Immature natural killer cell (primary cell): Measurements from ENCODE around the gene ST3GAL4. TPM values are rescaled to one million over a fixed set of nuclear protein-coding genes. Genes with fewer than 3 reads are reported as not detected.
A peak's percentile ranks its signal among the peaks of the same experiment; 100 is the strongest.
"Not testable (repeated sequence)": the region's sequence is repeated elsewhere in the genome, so short reads cannot be mapped to it uniquely, and the experiment has no call there.

Experiments
- DNase-seq, 3 donors: peaks; one replicate each; pipeline ENCODE4 v3.0.0; 2022; ENCODE audit warnings: mixed read lengths in 1 of 3
- H3K27ac Mint-ChIP-seq, 6 donors: one replicate each; pipeline ENCODE4 v1.8.0; 2020; ENCODE audit warnings: mixed read lengths in 6 of 6, mild to moderate bottlenecking in 5 of 6, inconsistent platforms in 4 of 6, moderate library complexity in 3 of 6
- H3K27me3 Mint-ChIP-seq, 3 donors: one replicate each; pipeline ENCODE4 v1.8.0; 2020 to 2021; ENCODE audit warnings: low read depth in 3 of 3, mild to moderate bottlenecking in 3 of 3, mixed read lengths in 3 of 3, moderate library complexity in 3 of 3, inconsistent platforms in 1 of 3
- H3K36me3 Mint-ChIP-seq, 3 donors: one replicate each; pipeline ENCODE4 v1.8.0; 2020; ENCODE audit warnings: mixed read lengths in 3 of 3, inconsistent platforms in 2 of 3, mild to moderate bottlenecking in 2 of 3
- H3K4me1 Mint-ChIP-seq, 2 donors: one replicate each; pipeline ENCODE4 v1.8.0; 2020; ENCODE audit warnings: inconsistent platforms in 2 of 2, mild to moderate bottlenecking in 2 of 2, mixed read lengths in 2 of 2, moderate library complexity in 1 of 2
- H3K4me3 Mint-ChIP-seq, 5 donors: one replicate each; pipeline ENCODE4 v1.8.0; 2020; ENCODE audit warnings: mild to moderate bottlenecking in 5 of 5, mixed read lengths in 5 of 5, inconsistent platforms in 3 of 5, moderate library complexity in 3 of 5
- H3K9me3 Mint-ChIP-seq, 6 donors: one replicate each; pipeline ENCODE4 v1.8.0; 2020; ENCODE audit warnings: mild to moderate bottlenecking in 6 of 6, mixed read lengths in 6 of 6, inconsistent platforms in 4 of 6, moderate library complexity in 3 of 6
- polyA plus RNA-seq, 3 donors: library from polyadenylated mRNA; unstranded; fragments of 300-500 nt; fragmentation: Illumina TruSeq; gene quantifications; one replicate each; pipeline ENCODE4 v1.2.3, GENCODE V29; 2021

The ST3GAL4 gene, protein sequence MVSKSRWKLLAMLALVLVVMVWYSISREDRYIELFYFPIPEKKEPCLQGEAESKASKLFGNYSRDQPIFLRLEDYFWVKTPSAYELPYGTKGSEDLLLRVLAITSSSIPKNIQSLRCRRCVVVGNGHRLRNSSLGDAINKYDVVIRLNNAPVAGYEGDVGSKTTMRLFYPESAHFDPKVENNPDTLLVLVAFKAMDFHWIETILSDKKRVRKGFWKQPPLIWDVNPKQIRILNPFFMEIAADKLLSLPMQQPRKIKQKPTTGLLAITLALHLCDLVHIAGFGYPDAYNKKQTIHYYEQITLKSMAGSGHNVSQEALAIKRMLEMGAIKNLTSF
- 10 to 100 TPM; 25.0 to 31.7 (median 30.9) TPM for polyA plus RNA-seq

DNA sequence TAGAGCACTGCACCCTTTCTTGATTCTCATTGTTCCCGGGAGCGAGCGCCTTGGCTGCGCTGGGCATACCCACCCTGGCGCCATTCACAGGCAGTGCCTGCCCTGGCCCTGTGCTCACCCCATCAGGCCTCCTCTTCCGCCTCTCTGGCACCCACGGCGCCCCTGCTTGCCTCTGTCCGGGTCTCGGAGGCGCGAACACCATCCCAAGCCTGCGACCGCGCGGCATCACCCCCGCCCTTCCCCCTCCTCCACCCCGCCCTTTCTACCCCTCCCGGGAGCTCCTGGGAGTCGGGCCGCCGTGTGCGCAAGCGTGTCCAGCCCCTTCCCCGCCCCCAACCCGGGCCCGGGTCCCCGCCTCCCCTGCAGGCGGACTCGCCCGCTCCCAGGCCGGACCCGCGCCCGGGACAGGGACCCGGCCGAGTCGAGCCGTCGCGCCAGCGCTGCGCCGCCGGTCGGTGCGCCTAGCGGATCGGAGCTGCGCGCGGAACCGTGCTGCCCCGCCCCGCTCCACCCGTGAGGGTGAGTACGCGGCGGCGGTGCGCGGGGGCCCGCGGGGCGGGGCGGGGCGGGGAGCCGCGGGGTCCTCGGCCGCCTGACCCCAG lies at the start of gene ST3GAL4:
TSS of gene ST3GAL4 (plus strand) at position 363 of the 602 bp plus-strand sequence. CDS start 50,470 bp downstream, outside the sequence.
- Mint-ChIP-seq H3K27ac (peak within 1 kb of the TSS; percentile 87 to 98 (median 96)), H3K36me3 (peaks cover 3 to 6% (median 4%) of the 10 kb centered on the region in 3 donors), H3K4me1 (peaks cover 76 to 79% of the 10 kb centered on the region in 2 donors), H3K27me3 (peaks cover 8 to 17% (median 11%) of the 10 kb centered on the region in 3 donors), H3K9me3 (no peaks in the 10 kb centered on the region), H3K4me3 (peak within 1 kb of the TSS; percentile 88 to 96 (median 94))
- peak; percentile 75 to 83 (median 81) for DNase-seq

DNA sequence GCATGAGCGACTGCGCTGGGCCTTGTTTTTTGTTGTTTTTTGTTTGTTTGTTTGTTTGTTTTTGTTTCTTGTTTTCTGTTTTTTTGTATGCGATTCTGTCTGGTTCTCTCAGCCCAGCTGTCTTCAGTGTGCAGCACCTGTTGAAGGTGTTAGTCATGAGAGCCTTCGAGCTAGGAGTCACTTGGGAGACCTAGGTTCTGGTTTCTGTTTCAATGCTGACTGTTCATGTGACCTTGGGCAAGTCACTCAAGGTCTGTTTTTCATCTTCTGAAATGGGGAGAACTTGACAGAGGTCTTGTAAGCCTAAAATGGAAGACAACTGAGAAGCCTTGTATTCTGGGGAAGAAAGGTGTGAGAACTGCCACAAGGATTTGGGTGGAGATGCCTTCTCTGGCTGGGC lies 49.8 kb upstream of the ST3GAL4 start:
- H3K27me3 Mint-ChIP-seq = peaks cover 0 to 3% (median 0%) of the 10 kb centered on the region in 3 donors
- no peak for DNase-seq
- no peaks in the 10 kb centered on the region for H3K9me3 Mint-ChIP-seq
- H3K36me3 Mint-ChIP-seq = peaks cover 13 to 24% (median 16%) of the 10 kb centered on the region in 3 donors
- H3K4me1 Mint-ChIP-seq = peaks cover 42 to 58% of the 10 kb centered on the region in 2 donors
- H3K27ac Mint-ChIP-seq = peak overlapping the region; percentile 7 to 87 (median 62)
- peak overlapping the region; percentile 55 to 80 (median 73) for H3K4me3 Mint-ChIP-seq

DNA sequence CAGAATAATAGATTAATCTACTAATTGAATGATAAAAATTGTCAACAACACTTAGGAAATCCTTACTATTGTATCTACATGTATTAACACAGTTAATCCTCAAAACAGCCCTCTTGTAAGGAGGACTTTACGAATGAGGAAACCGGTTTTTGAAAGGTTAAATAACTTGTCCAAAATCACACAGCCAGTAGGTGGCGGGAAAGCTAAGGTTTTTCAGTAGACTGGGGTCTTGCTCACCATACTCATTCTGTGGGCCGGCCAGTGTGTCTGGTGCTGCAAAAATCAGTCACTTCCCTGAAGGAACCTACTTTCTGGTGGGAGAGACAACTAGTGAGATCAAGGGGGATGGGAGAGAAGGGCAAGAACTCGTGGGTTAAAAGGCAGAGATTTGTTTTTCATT lies 47.8 kb upstream of the ST3GAL4 start:
- Mint-ChIP-seq H3K9me3 (no peaks in the 10 kb centered on the region), H3K36me3 (peaks cover 13 to 24% (median 16%) of the 10 kb centered on the region in 3 donors), H3K27me3 (peaks cover 0 to 3% (median 0%) of the 10 kb centered on the region in 3 donors), H3K4me1 (peaks cover 59 to 72% of the 10 kb centered on the region in 2 donors), H3K4me3 (no peak overlapping the region), H3K27ac (peak overlapping the region in 5 of 6 donors; percentile 20 to 79 (median 61))
- peak in 1 of 3 donors; percentile 22 for DNase-seq

DNA sequence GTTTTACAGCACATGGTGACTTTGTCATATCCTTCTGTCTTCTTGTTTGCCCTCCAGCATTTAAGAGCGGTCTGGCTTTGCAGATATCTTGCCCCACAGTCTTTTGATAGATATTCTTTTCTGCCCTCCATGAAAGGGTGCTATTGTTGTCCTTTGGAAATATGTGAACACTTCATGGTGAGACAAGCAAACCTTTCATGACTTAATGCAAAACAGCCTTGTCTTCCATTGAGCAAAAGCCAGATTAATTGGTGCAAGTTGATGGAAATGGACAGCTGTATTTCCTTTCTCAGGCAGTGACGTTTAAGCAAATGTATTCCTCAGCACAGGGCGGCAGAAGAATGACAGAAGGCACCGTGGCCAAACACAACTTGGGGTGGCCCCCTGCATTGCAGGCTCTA lies 47.2 kb upstream of the ST3GAL4 start:
- Mint-ChIP-seq H3K36me3 (peaks cover 13 to 24% (median 16%) of the 10 kb centered on the region in 3 donors), H3K27ac (peak overlapping the region in 5 of 6 donors; percentile 13 to 76 (median 20)), H3K4me3 (no peak overlapping the region), H3K9me3 (no peaks in the 10 kb centered on the region), H3K27me3 (peaks cover 0 to 3% (median 0%) of the 10 kb centered on the region in 3 donors), H3K4me1 (peaks cover 62 to 72% of the 10 kb centered on the region in 2 donors)
- no peak for DNase-seq

DNA sequence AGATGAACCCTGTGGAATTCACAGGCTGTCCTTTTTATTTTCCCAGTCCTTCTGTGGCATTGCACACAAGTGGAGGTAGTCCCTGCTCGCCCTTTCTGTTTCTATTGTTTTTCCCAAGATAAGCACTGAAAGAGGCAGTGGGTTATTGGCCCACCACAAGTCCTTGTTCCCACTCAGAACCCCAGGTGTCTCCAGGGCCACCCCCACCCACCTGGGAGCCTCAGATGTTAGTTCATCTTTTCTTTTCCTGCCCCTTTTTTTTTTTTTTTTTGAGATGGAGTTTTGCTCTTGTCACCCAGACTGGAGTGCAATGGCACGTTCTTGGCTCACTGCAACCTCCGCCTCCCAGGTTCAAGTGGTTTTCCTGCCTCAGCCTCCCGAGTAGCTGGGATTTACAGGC lies 46.7 kb upstream of the ST3GAL4 start:
- H3K9me3 Mint-ChIP-seq, H3K27me3 Mint-ChIP-seq, H3K4me3 Mint-ChIP-seq, H3K27ac Mint-ChIP-seq, DNase-seq: not testable (repeated sequence)
- Mint-ChIP-seq H3K4me1 (peaks cover 64 to 72% of the 10 kb centered on the region in 2 donors), H3K36me3 (peaks cover 13 to 27% (median 16%) of the 10 kb centered on the region in 3 donors)

DNA sequence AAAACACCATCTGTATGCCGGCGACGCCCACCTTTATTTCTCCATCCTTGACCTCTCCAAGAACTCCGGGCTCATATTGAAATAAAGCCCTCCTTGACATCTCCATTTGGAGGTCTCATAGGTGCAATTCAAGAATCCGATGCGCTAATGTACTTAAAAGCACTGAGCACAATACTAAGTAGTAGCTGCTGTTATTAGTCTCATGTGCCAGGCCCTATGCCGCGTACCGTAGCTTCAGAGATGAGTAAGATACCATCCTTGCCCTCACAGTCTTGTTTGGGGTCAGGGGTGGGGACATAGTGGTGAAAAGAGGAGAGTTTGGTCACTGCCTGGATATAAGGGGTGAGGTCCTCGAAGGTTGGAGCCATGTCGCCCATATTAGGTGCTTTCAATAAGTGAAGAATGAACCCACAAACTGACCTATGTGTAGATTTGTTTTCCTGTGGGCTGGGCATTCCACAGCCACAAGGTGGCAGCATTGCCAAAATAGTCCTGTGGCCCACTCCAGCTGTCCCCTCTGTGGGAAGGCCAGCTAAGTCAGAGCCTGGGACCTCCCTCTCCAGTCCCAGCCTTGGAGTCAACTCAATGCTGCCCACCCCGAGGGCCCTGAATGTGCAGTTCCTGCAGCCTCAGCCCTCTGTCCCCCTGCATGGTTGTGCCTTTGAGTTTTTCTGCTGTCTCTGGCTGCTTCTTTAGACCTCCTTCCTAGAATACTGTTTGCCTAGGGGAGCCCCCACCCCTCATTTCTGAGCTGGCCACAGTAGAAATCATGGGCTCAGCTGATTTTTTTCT lies 45.1 kb upstream of the ST3GAL4 start:
- peaks cover 19 to 33% (median 19%) of the 10 kb centered on the region in 3 donors for H3K36me3 Mint-ChIP-seq
- H3K9me3 Mint-ChIP-seq = no peaks in the 10 kb centered on the region
- peak overlapping the region; percentile 85 to 98 (median 92) for H3K27ac Mint-ChIP-seq
- H3K4me1 Mint-ChIP-seq = peaks cover 62 to 67% of the 10 kb centered on the region in 2 donors
- H3K4me3 Mint-ChIP-seq = peak overlapping the region; percentile 5 to 84 (median 56)
- peak; percentile 69 to 74 (median 70) for DNase-seq
- peaks cover 0 to 2% (median 0%) of the 10 kb centered on the region in 3 donors for H3K27me3 Mint-ChIP-seq

DNA sequence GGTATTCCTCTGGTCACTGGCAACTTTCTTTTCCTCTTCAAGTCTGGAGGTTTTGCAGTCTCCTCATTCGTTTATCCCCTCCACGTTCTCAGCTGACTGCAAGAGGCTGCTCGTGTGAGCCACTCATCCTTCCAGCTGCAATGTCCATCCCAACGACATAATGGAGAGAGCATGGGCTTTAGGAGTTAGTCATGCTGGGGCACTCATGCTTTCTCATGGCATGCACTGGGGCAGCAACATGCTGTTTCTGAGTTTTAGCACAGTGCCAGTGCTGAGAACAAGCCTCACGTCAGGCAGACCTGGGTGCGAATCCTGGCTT lies 44.5 kb upstream of the ST3GAL4 start:
- H3K9me3 Mint-ChIP-seq = no peaks in the 10 kb centered on the region
- peak overlapping the region; percentile 5 to 84 (median 72) for H3K4me3 Mint-ChIP-seq
- peaks cover 0 to 2% (median 0%) of the 10 kb centered on the region in 3 donors for H3K27me3 Mint-ChIP-seq
- no peak for DNase-seq
- H3K4me1 Mint-ChIP-seq = peaks cover 58 to 62% of the 10 kb centered on the region in 2 donors
- H3K27ac Mint-ChIP-seq = peak overlapping the region; percentile 85 to 98 (median 92)
- H3K36me3 Mint-ChIP-seq = peaks cover 20 to 30% (median 21%) of the 10 kb centered on the region in 3 donors

DNA sequence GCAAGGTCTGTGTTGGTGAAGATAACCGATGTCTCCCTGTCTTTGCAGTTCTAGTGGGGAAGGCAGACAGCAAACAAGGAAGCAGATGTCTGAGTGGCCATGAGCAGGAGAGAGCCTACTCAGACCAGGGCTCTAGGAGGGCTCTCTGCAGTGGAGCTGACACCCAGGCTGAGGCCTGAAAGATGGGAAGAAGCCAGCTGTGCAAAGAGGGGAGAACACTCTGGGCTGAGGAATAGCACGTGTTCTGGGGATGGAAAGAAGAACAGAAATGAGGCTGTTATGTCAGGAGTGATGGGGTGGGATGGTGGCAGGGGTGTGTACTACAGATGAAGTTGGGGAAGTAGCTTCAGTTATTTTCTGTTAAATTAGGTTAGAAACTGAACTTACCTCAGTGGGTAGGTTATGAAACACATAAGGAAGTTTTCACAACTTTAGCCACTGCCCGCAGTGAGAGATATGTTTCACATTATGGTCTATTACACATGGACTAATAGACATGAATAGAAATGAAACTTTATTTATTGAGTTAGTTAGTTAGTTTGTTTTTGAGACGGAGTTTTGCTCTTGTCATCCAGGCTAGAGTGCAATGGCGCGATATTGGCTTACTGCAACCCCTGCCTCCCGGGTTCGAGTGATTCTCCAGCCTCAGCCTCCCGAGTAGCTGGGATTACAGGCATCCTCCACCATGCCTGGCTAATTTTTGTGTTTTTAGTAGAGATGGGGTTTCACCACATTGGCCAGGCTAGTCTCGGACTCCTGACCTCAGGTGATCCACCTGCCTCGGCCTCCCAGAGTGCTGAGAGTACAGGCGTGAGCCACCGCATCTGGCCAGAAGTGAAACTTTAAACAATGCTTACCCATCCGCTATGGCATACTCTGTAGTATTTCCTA lies 43.8 kb upstream of the ST3GAL4 start:
- H3K4me3 Mint-ChIP-seq = peak overlapping the region; percentile 51 to 84 (median 72)
- peaks cover 25 to 35% (median 26%) of the 10 kb centered on the region in 3 donors for H3K36me3 Mint-ChIP-seq
- H3K27ac Mint-ChIP-seq = peak overlapping the region; percentile 85 to 98 (median 92)
- no peaks in the 10 kb centered on the region for H3K9me3 Mint-ChIP-seq
- DNase-seq = peak; percentile 48 to 63 (median 53)
- peaks cover 61 to 65% of the 10 kb centered on the region in 2 donors for H3K4me1 Mint-ChIP-seq
- peaks cover 0 to 2% (median 0%) of the 10 kb centered on the region in 3 donors for H3K27me3 Mint-ChIP-seq

DNA sequence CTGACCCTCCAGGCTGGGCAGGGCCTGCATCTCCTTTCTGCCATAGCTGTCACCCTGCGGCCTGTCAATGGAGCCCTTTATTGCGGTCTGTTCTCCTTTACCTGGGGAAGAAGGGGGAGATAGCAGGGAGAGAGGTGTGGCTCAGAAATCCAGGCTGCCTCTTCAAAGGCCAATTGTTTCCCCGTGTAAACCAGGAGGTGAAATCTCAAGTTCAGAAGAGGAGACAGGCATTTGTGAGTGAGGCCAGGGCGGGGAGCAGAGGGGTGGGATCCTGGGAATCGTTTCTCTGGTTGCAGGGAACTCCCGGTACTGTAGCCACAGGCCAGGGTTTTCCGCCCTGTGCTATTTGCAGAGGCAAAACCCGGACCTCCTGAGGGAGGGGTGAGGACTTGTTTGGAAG lies 42.5 kb upstream of the ST3GAL4 start:
- Mint-ChIP-seq H3K27me3 (peaks cover 0 to 8% (median 0%) of the 10 kb centered on the region in 3 donors), H3K4me3 (peak overlapping the region in 4 of 5 donors; percentile 24 to 59 (median 42)), H3K27ac (peak overlapping the region; percentile 79 to 96 (median 86)), H3K9me3 (no peaks in the 10 kb centered on the region), H3K4me1 (peaks cover 63 to 67% of the 10 kb centered on the region in 2 donors), H3K36me3 (peaks cover 21 to 34% (median 30%) of the 10 kb centered on the region in 3 donors)
- no peak for DNase-seq

DNA sequence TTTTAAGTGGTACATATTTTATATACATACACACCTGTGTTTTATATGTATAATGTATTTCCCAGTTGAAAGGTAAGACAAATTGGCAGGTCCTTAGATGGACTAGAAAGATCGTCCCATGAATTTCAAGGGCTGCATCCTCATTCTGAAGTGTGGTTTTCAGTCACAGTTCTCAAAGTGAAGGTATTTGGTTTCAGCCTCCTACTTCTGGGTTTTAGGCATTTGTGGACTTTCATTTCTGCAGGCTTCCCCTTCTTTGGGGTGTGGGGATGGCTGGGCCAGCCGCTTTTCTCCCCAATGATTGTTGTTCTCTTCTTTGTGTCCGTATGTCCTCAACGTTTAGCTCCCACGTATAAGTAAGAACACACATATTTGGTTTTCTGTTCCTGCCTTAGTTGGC lies 41.7 kb upstream of the ST3GAL4 start:
- Mint-ChIP-seq H3K4me1 (peaks cover 70 to 71% of the 10 kb centered on the region in 2 donors), H3K27me3 (peaks cover 0 to 8% (median 0%) of the 10 kb centered on the region in 3 donors), H3K9me3 (no peaks in the 10 kb centered on the region), H3K36me3 (peaks cover 17 to 30% (median 29%) of the 10 kb centered on the region in 3 donors), H3K27ac (peak overlapping the region; percentile 80 to 96 (median 86)), H3K4me3 (peak overlapping the region in 2 of 5 donors; percentile 12 to 14)
- no peak for DNase-seq

DNA sequence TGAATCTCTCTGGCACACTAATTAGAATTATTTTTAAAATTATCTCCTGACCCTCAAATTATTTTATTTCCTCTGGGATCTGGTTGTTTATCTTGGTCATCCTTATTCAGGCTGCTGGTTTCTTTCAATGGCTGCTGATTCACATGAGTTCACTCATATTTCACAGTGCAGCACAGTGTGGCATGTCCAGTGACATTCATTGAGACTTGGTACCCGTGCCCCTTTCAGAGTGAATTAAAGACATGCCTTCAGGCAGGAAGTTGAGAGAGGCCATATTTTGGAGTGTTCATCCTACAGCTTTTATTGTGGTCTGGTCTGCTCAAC lies 38.1 kb upstream of the ST3GAL4 start:
- Mint-ChIP-seq H3K27me3 (peaks cover 0 to 12% (median 2%) of the 10 kb centered on the region in 3 donors), H3K9me3 (no peaks in the 10 kb centered on the region), H3K4me3 (peak overlapping the region; percentile 67 to 86 (median 80)), H3K4me1 (peaks cover 76% of the 10 kb centered on the region in 2 donors), H3K27ac (peak overlapping the region; percentile 98 to 99 (median 98)), H3K36me3 (peaks cover 14 to 30% (median 25%) of the 10 kb centered on the region in 3 donors)
- DNase-seq = no peak

DNA sequence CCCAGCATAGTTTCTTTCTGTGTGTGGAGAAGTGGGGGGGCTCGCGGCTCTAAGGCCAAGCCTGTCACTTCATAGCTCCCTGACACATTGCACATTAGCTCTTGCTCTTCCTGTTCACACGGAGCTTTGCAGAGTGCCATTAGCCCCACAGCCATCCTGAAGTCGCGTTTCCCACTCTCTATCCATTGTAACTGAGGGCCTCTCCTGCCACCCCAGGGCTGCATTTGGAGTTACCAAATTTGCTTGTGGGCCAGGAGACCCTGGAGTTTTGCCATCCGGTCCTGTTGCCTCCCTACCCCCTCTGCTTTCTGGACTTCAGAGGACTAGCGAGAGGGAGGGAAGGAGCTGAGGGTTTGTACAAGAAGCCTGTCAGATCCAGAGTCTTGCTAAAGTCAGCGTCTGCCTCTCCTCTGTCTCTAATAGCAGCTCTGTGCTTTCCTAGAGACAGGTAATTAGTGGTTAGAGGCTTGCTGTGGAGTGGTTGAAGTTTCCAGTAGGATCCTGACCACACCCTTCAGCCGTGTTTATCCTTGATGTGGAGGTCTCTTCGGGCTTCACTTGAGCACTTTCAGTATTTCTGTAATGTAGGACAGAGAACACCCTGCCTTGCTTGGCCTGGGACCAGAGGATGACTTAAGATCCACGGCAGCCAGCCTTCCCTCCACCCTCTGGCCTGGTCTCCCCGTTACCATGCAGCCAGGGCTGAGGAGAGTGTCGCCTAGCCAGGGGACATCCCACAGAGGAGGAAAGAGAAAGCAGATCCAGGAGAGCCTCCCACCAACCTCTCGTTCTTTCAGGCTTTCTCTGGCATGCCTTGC lies 37.5 kb upstream of the ST3GAL4 start:
- Mint-ChIP-seq H3K36me3 (peaks cover 14 to 30% (median 25%) of the 10 kb centered on the region in 3 donors), H3K4me3 (peak overlapping the region; percentile 67 to 86 (median 80)), H3K27me3 (peaks cover 0 to 12% (median 2%) of the 10 kb centered on the region in 3 donors), H3K9me3 (no peaks in the 10 kb centered on the region), H3K27ac (peak overlapping the region; percentile 98 to 99 (median 98)), H3K4me1 (peaks cover 70 to 71% of the 10 kb centered on the region in 2 donors)
- DNase-seq = peak; percentile 68 to 75 (median 74)
